Hematopoietic multipotent progenitor cell treated with erythropoietin and hydrocortisone succinate and interleukin-3 and kit ligand, for 8 days (in vitro differentiated cells): ENCODE results near the gene FAM8A1.
A peak's percentile ranks its signal among the peaks of the same experiment; 100 is the strongest.
"Not testable (repeated sequence)": the region's sequence is repeated elsewhere in the genome, so short reads cannot be mapped to it uniquely, and the experiment has no call there.

ENCODE experiments used
- DNase-seq: peaks from one replicate; pipeline ENCODE4 v3.0.0-alpha.2; 2015

The FAM8A1 gene

GRCh38 chr6:17599877-17600526, at the start of gene FAM8A1:
Gene FAM8A1, plus strand, starts transcription at chr6:17600302. Its CDS starts 108 bp downstream, at chr6:17600410.
- peak; percentile 91 for DNase-seq

- no peak for DNase-seq
These were observed 48.6 kb upstream of the FAM8A1 start for GRCh38 chr6:17551383-17551958.

- DNase-seq, result no peak
These were observed 47.2 kb upstream of the FAM8A1 start for GRCh38 chr6:17552861-17553260.

GRCh38 chr6:17556014-17556413, 44.1 kb upstream of the FAM8A1 start:
- no peak for DNase-seq

- DNase-seq, result no peak
These were observed 37.5 kb upstream of the FAM8A1 start for GRCh38 chr6:17562636-17563035.

GRCh38 chr6:17565399-17565798, 34.7 kb upstream of the FAM8A1 start:
- no peak for DNase-seq

- no peak for DNase-seq
These were observed 25.1 kb upstream of the FAM8A1 start for GRCh38 chr6:17574866-17575560.

GRCh38 chr6:17577059-17577458, 23.0 kb upstream of the FAM8A1 start:
- no peak for DNase-seq

GRCh38 chr6:17580518-17581048, 19.5 kb upstream of the FAM8A1 start:
- DNase-seq, result peak; percentile 51

GRCh38 chr6:17581282-17581681, 18.8 kb upstream of the FAM8A1 start:
- not testable (repeated sequence) for DNase-seq

GRCh38 chr6:17583811-17584210, 16.3 kb upstream of the FAM8A1 start:
- no peak for DNase-seq

- peak; percentile 74 for DNase-seq
These were observed 15.8 kb upstream of the FAM8A1 start for GRCh38 chr6:17584241-17584803.

GRCh38 chr6:17585766-17586490, 14.2 kb upstream of the FAM8A1 start:
- peak; percentile 28 for DNase-seq

- DNase-seq, result not testable (repeated sequence)
These were observed 13.5 kb upstream of the FAM8A1 start for GRCh38 chr6:17586623-17587022.

- no peak for DNase-seq
These were observed 12.1 kb upstream of the FAM8A1 start for GRCh38 chr6:17588011-17588410.

GRCh38 chr6:17589406-17590096, 10.6 kb upstream of the FAM8A1 start:
- DNase-seq, result no peak

- no peak for DNase-seq
These were observed 8.8 kb upstream of the FAM8A1 start for GRCh38 chr6:17591287-17591686.

GRCh38 chr6:17593246-17593645, 6.9 kb upstream of the FAM8A1 start:
- DNase-seq, result no peak

GRCh38 chr6:17596085-17596484, 4.0 kb upstream of the FAM8A1 start:
- DNase-seq, result no peak

- peak; percentile 28 for DNase-seq
These were observed 654 bp downstream of the FAM8A1 start for GRCh38 chr6:17600527-17601385.

- no peak for DNase-seq
These were observed 1.2 kb downstream of the FAM8A1 start for GRCh38 chr6:17601386-17601703.
